Omental fat pad (tissue), 4 donors: ENCODE measurements around the gene CDH1. TPM values are rescaled to one million over a fixed set of nuclear protein-coding genes. Genes with fewer than 3 reads are reported as not detected.

Experiments
- ATAC-seq: fragments of 150-250 bp; one replicate; pipeline ENCODE4 v1.9.1; 2016; ENCODE audit warnings: mild to moderate bottlenecking, moderate library complexity; ENCODE audit not compliant: low FRiP score
- DNase-seq: peaks from one replicate; pipeline ENCODE4 v3.0.0-alpha.2; 2019; ENCODE audit warnings: low spot score
- total RNA-seq, 4 donors: library from RNA; depleted of rRNA; stranded (reverse); fragments of >200 nt; gene quantifications; one replicate each; pipeline ENCODE4 v1.1.0, GENCODE V29; 2016
- TF ChIP-seq, protein P1 (sequence below), 3 donors: fragments of 450-650 bp; IDR thresholded peaks; one replicate each; pipeline ENCODE4 v1.5.1; 2016 to 2017; ENCODE audit warnings: antibody characterized with exemption in 3 of 3, mild to moderate bottlenecking in 3 of 3, moderate library complexity in 2 of 3

The CDH1 gene
- total RNA-seq, 4 donors from 2014 or later: 1.8 to 18.7 (median 3.4) TPM; not detected in 1

DNA sequence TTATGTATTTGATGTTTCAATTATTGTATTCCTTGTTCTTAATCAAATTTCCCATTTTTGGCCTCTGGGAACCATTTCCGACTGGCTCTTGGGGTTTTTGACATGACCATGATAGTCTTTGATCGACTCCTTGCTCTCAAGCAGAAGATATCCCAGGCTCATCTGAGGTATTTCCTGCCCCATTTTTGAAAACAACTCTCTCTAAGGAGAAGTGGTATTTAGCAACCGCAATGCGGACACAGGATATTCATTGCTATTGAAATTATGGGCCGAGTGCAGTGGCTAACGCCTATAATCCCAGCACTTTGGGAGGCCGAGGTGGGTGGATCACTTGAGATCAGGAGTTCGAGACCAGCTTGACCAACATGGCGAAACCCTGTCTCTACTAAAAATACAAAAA, 111.7 kb downstream of the CDH1 start:
- ATAC-seq (no peak), DNase-seq (no peak)
- TF ChIP-seq, protein P1, sequence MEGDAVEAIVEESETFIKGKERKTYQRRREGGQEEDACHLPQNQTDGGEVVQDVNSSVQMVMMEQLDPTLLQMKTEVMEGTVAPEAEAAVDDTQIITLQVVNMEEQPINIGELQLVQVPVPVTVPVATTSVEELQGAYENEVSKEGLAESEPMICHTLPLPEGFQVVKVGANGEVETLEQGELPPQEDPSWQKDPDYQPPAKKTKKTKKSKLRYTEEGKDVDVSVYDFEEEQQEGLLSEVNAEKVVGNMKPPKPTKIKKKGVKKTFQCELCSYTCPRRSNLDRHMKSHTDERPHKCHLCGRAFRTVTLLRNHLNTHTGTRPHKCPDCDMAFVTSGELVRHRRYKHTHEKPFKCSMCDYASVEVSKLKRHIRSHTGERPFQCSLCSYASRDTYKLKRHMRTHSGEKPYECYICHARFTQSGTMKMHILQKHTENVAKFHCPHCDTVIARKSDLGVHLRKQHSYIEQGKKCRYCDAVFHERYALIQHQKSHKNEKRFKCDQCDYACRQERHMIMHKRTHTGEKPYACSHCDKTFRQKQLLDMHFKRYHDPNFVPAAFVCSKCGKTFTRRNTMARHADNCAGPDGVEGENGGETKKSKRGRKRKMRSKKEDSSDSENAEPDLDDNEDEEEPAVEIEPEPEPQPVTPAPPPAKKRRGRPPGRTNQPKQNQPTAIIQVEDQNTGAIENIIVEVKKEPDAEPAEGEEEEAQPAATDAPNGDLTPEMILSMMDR (IDR thresholded peaks at IDR 0.05): no peak

DNA sequence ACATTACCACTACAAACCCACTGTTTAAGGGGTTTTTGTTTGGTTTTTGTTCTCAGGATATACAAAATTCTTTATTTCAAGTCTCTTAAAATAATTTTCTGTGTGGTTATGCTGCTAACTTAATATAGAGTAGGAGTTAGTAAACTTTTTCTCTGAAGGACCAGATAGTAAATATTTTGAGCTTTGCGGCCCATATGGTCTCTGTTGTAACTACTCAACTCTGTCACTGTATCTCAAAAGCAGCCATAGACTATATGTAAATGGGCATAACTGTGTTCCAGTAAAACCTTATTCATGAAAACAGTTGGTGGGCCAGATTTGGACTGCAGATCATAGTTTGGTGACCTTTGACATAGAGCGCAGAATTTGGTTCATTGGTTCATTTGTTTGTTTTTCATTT, 113.4 kb downstream of the CDH1 start:
- TF ChIP-seq, protein P1 (IDR thresholded peaks at IDR 0.05): no peak
- ATAC-seq (no peak), DNase-seq (no peak)

DNA sequence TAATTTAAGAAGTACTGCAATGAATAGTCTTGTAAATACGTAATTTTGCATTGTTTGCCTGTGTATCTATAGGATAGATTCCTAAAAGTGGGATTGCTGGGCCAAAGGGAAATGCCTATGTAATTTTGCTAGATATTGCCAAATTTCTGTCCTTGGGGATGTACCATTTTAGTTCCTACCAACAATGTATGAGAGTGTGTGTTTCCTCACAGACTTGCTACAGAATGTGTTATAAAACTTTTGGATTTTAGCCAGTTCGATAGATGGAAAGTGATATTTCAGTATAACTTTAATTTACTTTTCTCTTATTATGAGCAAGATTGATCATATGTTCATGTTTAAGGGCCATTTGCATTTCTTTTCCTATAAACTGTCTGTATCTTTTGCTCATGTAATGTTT, 114.5 kb downstream of the CDH1 start:
- DNase-seq (no peak), ATAC-seq (no peak)
- TF ChIP-seq, protein P1 (IDR thresholded peaks at IDR 0.05): no peak

DNA sequence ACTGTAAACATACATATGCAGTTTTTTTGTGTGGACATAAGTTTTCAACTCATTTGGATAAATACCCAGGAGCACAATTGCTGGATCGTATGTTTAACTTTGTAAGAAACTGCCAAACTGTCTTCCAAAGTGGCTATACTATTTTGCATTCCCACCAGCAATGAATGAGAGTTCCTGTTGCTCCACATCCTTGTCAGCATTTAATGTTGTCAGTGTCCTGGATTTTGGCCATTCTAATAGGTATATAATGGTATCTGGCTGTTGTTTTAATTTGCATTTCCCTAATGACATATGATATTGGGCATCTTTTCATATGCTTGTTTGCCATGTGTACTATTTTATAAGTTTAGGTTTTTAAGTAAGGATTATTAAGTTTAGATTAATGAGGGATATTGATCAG, 120.4 kb downstream of the CDH1 start:
- DNase-seq (no peak), ATAC-seq (no peak)
- TF ChIP-seq, protein P1 (IDR thresholded peaks at IDR 0.05): no peak

DNA sequence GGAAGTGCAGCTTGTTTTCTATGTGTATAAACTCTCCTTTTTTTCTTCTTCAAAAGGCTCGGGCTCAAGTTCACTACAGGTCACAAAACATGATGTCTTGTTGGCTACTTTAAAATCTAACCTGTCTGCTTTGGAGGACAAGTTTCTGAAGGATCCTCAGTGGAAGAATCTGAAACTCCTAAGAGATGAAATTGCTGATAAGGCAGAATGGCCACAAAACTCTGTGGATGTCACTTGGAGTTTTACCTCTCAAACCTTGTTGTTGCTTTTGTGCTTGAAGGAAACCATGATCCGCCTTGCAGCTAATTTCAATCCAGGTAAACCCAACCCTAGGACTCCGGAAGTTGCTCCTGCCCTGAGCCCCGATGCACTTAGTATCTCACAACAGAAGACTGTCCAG, 122.7 kb downstream of the CDH1 start:
- TF ChIP-seq, protein P1 (IDR thresholded peaks at IDR 0.05): no peak
- DNase-seq (no peak), ATAC-seq (no peak)

DNA sequence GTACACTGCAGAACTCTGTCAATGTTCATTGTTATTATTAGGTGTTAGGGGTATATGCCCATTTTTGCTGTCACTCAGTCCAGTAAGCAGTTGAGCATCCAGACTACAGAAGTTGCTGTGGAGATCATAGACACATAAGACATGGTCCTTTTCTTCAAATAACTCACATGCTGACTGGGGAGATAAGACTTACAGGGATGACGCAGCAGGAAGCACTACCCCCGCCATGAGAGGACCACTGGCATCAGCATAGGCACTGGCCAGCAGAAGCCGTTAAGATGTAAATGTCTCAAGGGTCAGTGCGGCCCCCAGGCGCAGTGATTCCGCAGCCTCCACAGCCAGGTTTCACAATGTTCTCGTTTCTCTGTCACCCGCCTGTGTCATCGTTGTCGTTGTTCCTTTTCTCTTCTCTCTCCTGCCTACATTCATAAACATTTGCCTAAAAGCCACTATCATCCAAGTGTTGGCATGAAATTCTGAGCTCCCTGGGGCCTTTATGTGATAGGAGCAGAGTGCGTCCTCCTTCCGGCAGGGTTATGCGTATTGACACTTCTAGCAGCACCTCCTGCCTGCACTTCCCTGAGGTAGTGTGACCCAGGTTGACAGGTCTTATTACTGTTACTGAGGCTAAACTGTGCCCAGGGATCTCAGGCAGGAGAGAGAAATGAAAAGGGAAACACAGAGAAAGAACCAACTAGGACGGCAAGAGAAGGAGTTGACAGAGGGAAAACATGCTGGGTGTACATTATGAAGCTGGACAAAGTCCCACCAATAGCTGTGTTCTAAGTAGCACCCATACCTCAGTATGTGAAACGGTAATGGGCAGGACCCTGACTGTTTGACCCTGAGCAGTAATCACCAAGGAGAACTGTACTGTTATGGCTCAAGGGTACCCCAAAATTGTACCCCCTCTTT, 124.1 kb downstream of the CDH1 start:
- ATAC-seq (no peak), DNase-seq (no peak)
- TF ChIP-seq, protein P1 (IDR thresholded peaks at IDR 0.05): no peak

DNA sequence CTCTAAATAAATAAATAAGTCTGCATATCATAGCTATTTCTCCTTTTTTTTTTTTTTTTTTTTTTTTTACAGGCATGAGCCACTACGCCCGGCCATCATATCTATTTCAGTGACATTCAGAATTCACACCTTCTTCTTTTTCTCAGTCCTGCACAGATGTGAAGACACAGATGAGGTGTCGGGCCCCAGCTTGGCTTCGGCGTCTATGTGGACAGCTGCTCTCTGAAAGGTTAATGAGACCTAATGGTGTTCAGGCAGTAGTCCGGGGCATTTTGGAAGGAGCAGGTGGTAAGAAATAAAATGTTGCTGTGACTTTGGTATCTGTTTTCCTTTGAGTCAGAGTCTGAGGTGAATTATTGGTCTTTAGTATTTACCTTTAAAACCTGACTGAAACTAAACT, 129.8 kb downstream of the CDH1 start:
- ATAC-seq: no peak

More for the DNA sequence above, 129.8 kb downstream of the CDH1 start:
- TF ChIP-seq, protein P1 (IDR thresholded peaks at IDR 0.05): no peak
- no peak for DNase-seq
